HepG2 (cell line): ENCODE data around the gene RAB23. TPM values are rescaled to one million over a fixed set of nuclear protein-coding genes. Genes with fewer than 3 reads are reported as not detected.

Experiments used
- ARID3A ChIP-seq: IDR thresholded peaks from 2 replicates; pipeline ENCODE4 v1.6.1; 2012; ENCODE audit warnings: low read depth, low read length, improper control_type of control experiment
- ARNT ChIP-seq: fragments of 450-650 bp; IDR thresholded peaks from 2 replicates; pipeline ENCODE4 v1.6.1; 2017
- CAMTA2 ChIP-seq: sonication (generic); formaldehyde crosslinking; IDR thresholded peaks from 2 replicates; pipeline ENCODE4 v1.4.0; 2020; ENCODE audit warnings: mild to moderate bottlenecking, missing genetic modification reagents, borderline replicate concordance
- CBFB ChIP-seq: sonication (generic); formaldehyde crosslinking; IDR thresholded peaks from 2 replicates; pipeline ENCODE4 v1.4.0; 2020; ENCODE audit warnings: missing genetic modification reagents
- JARID2 ChIP-seq: sonication (generic); formaldehyde crosslinking; IDR thresholded peaks from 2 replicates; pipeline ENCODE4 v1.8.1; 2023; ENCODE audit warnings: missing genetic modification reagents, inconsistent platforms; ENCODE audit not compliant: insufficient replicate concordance
- MIER3 ChIP-seq: IDR thresholded peaks from 2 replicates; pipeline ENCODE4 v1.6.1; 2016; ENCODE audit warnings: missing compliant biosample characterization, borderline replicate concordance
- MXD4 ChIP-seq: IDR thresholded peaks from 2 replicates; pipeline ENCODE4 v1.6.1; 2016; ENCODE audit warnings: mild to moderate bottlenecking, missing biosample characterization, missing genetic modification reagents
- SNAPC2 ChIP-seq: sonication (generic); formaldehyde crosslinking; IDR thresholded peaks from 2 replicates; pipeline ENCODE4 v1.8.1; 2022; ENCODE audit warnings: mild to moderate bottlenecking, missing genetic modification reagents
- STAT5B ChIP-seq: sonication (generic); formaldehyde crosslinking; IDR thresholded peaks from 2 replicates; pipeline ENCODE4 v1.4.0; 2020; ENCODE audit warnings: missing genetic modification reagents
- WIZ ChIP-seq: sonication (generic); formaldehyde crosslinking; IDR thresholded peaks from 2 replicates; pipeline ENCODE4 v1.5.1; 2020; ENCODE audit warnings: mild to moderate bottlenecking, missing genetic modification reagents
- ZBTB44 ChIP-seq: sonication (generic); formaldehyde crosslinking; IDR thresholded peaks from 2 replicates; pipeline ENCODE4 v1.4.0; 2020; ENCODE audit warnings: missing genetic modification reagents
- ZNF629 ChIP-seq: sonication (generic); formaldehyde crosslinking; conservative IDR thresholded peaks from 2 replicates; pipeline ENCODE4 v1.5.0; 2020; ENCODE audit warnings: missing genetic modification reagents
- ZNF749 ChIP-seq: sonication (generic); formaldehyde crosslinking; IDR thresholded peaks from 2 replicates; pipeline ENCODE4 v1.8.0; 2022; ENCODE audit warnings: mild to moderate bottlenecking, missing genetic modification reagents, moderate library complexity, borderline replicate concordance
- ZZZ3 ChIP-seq: sonication (generic); formaldehyde crosslinking; IDR thresholded peaks from 2 replicates; pipeline ENCODE4 v1.4.0; 2020; ENCODE audit warnings: missing genetic modification reagents, mild to moderate bottlenecking, borderline replicate concordance
- polyA plus RNA-seq, 8 experiments: library from polyadenylated mRNA; depleted of rRNA in 3 of 8; stranded (reverse) in 7 of 8; unstranded in 1 of 8; fragments of >200 nt; fragmentation: Illumina TruSeq in 4 of 8; extraction: Trizol in 4 of 8; gene quantifications; 2 replicates each; pipeline versions ENCODE4 v1.2.1 to v1.2.3, GENCODE V29; 2011 to 2016; ENCODE audit warnings: low read depth in 4 of 8, missing spikeins in 1 of 8, mixed read lengths in 1 of 8; ENCODE audit not compliant: insufficient read depth in 1 of 8
- total RNA-seq, 5 experiments: library from RNA; depleted of rRNA; stranded (reverse); fragments of >200 nt; fragmentation: Illumina TruSeq; extraction: Trizol; gene quantifications; 2 replicates each; pipeline ENCODE4 v1.2.3, GENCODE V29; 2016; ENCODE audit warnings: low read depth in 1 of 5
- TF ChIP-seq, protein P1 (sequence below): sonication (generic); formaldehyde crosslinking; IDR thresholded peaks from 2 replicates; pipeline ENCODE4 v1.8.0; 2022; ENCODE audit warnings: mild to moderate bottlenecking, missing genetic modification reagents, moderate library complexity
- TF ChIP-seq, protein P2 (sequence below): sonication (generic); formaldehyde crosslinking; IDR thresholded peaks from 2 replicates; pipeline ENCODE4 v1.4.0; 2020; ENCODE audit warnings: mild to moderate bottlenecking, missing genetic modification reagents

The RAB23 gene
- total and polyA plus RNA-seq, 2 of the 13 experiments (the other 11 are each of a cell fraction or from before 2014, with no cell fraction given), result 5.5 to 16.4 TPM

DNA sequence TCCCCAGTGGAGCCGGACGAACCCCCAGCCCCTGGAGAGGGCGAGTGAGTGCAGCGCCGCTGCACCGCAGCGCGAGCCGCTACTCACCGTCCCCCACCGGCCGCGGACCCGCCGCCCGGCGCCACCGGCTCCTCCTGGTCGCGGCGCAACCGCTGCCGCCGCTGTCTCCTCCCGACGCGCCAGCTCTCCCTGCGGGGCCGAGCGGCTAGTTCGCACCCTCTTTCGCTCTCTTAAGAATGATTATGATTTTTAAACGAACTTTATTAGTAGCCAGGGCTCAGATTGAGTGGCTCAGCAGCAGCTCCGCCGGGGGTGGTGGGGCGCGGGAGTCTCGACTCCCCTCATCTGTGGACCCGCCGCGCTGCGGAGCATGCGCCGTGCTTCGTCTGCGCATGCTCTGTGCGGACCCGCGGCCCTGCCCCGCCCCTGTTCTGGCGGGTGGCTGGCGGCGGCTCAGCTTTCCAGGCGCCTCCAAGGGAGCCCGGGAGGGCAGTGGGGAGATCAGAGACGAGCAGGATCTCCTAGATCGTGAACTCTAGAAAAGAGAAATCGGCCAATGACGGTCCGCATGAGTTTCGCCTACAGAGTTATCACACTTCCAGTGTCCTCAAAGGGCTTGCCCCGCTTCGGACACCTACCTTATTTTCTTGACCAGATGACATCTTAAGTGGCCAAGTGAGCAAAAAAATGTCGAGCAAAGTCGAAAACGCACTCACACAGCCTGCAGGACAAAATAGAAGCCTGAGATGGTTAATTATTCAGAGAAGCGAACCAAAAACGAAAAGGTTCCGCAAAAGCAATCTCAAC, at the start of gene RAB23 (continued):
- TF ChIP-seq, protein P1, sequence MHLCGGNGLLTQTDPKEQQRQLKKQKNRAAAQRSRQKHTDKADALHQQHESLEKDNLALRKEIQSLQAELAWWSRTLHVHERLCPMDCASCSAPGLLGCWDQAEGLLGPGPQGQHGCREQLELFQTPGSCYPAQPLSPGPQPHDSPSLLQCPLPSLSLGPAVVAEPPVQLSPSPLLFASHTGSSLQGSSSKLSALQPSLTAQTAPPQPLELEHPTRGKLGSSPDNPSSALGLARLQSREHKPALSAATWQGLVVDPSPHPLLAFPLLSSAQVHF (CRISPR knock-in tag), result no peak
- TF ChIP-seq ZZZ3 (CRISPR knock-in tag), result no peak; the same call in 1 of the 2 replicates
- TF ChIP-seq WIZ (CRISPR knock-in tag), result no peak
- no peak for TF ChIP-seq STAT5B (CRISPR knock-in tag)
- 0 out of 2 replicates have a peak, but pooled peaks have one; percentile 8 for TF ChIP-seq ARID3A
- TF ChIP-seq SNAPC2 (CRISPR knock-in tag), result no peak
- TF ChIP-seq, protein P2, sequence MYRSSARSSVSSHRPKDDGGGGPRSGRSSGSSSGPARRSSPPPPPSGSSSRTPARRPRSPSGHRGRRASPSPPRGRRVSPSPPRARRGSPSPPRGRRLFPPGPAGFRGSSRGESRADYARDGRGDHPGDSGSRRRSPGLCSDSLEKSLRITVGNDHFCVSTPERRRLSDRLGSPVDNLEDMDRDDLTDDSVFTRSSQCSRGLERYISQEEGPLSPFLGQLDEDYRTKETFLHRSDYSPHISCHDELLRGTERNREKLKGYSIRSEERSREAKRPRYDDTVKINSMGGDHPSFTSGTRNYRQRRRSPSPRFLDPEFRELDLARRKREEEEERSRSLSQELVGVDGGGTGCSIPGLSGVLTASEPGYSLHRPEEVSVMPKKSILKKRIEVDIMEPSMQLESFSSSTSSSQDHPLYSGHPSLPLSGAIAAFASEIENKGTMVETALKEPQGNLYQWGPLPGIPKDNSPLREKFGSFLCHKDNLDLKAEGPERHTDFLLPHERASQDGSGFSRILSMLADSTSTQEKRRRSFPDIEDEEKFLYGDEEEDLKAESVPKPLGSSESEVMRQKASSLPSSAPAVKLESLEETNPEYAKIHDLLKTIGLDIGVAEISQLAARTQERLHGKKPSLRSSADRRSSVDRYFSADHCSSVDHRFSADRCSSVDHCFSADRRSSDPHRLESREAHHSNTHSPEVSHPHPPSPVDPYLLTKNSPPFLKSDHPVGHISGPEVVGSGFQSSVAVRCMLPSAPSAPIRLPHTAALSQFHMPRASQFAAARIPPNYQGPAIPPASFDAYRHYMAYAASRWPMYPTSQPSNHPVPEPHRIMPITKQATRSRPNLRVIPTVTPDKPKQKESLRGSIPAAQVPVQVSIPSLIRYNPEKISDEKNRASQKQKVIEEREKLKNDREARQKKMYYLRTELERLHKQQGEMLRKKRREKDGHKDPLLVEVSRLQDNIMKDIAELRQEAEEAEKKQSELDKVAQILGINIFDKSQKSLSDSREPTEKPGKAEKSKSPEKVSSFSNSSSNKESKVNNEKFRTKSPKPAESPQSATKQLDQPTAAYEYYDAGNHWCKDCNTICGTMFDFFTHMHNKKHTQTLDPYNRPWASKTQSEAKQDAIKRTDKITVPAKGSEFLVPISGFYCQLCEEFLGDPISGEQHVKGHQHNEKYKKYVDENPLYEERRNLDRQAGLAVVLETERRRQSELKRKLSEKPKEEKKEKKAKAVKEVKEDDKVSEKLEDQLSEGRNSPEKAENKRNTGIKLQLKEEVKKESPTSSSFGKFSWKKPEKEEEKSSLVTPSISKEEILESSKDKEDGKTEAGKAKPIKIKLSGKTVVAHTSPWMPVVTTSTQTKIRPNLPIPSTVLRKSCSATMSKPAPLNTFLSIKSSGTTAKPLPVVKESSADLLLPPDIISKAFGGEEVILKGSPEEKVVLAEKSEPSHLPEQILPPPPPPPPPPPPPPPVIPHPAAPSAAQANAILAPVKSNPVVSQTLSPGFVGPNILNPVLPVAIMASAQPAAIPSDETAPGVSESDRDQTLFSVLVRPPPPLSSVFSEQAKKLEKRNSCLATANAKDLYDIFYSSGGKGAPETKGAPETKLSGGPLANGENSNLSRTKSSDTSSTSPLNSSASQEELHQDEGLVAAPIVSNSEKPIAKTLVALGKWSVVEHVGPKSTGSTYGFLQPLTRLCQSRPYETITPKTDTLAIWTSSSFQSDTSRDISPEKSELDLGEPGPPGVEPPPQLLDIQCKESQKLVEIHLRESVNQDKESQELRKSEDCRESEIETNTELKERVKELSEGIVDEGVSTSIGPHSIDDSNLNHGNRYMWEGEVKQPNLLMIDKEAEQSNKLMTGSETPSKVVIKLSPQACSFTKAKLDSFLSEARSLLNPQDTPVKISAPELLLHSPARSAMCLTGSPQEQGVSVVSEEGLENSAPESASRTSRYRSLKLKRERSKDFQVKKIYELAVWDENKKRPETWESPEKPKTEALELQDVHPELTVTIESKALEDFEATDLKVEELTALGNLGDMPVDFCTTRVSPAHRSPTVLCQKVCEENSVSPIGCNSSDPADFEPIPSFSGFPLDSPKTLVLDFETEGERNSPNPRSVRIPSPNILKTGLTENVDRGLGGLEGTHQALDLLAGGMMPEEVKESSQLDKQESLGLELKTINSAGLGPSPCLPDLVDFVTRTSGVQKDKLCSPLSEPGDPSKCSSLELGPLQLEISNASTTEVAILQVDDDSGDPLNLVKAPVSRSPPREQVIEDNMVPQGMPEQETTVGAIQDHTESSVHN (CRISPR knock-in tag), result peak; percentile 36; the same call in 1 of the 2 replicates
- no peak for TF ChIP-seq CAMTA2 (CRISPR knock-in tag)
- 0 out of 2 replicates have a peak, but pooled peaks have one; percentile 12 for TF ChIP-seq MIER3
- TF ChIP-seq MXD4, result peak; percentile 52; the same call in 1 of the 2 replicates
- peak; percentile 38; the same call in 1 of the 2 replicates for TF ChIP-seq ZBTB44 (CRISPR knock-in tag)
- TF ChIP-seq ZNF749 (CRISPR knock-in tag), result peak; percentile 93
- no peak for TF ChIP-seq ARNT
- peak; percentile 23 for TF ChIP-seq JARID2 (CRISPR knock-in tag)
- no peak for TF ChIP-seq ZNF629 (CRISPR knock-in tag)
- 0 out of 2 replicates have a peak, but pooled peaks have one; percentile 49 for TF ChIP-seq CBFB
